HG03558 (cell line): Measurements from ENCODE around the gene TMEM30B.
"Not testable (repeated sequence)": the region's sequence is repeated elsewhere in the genome, so short reads cannot be mapped to it uniquely, and the experiment has no call there.

ENCODE experiments used
- ATAC-seq: cut with Tn5 transposase; IDR thresholded peaks from one replicate; pipeline ENCODE4 v1.9.1; 2021; ENCODE audit warnings: moderate number of reproducible peaks; ENCODE audit not compliant: unreplicated experiment; ENCODE audit errors: extremely low read depth

TMEM30B gene

GRCh38 chr14:61239285-61239684 is 41.9 kb downstream of the TMEM30B start:
- ATAC-seq: not testable (repeated sequence)

- ATAC-seq: no peak
Observed at GRCh38 chr14:61238611-61239245, 42.4 kb downstream of the TMEM30B start.

GRCh38 chr14:61234215-61234916 is 46.8 kb downstream of the TMEM30B start:
- ATAC-seq: no peak

- ATAC-seq: no peak
Observed at GRCh38 chr14:61233436-61233956, 47.6 kb downstream of the TMEM30B start.

GRCh38 chr14:61231810-61232209 is 49.3 kb downstream of the TMEM30B start:
- no peak for ATAC-seq

GRCh38 chr14:61229981-61230380 is 51.2 kb downstream of the TMEM30B start:
- no peak for ATAC-seq

GRCh38 chr14:61229475-61229888 is 51.7 kb downstream of the TMEM30B start:
- no peak for ATAC-seq

GRCh38 chr14:61227884-61228591 is 53.1 kb downstream of the TMEM30B start:
- no peak for ATAC-seq
